Esophagus (tissue), 2 donors: Measurements from ENCODE around the gene SMAD1. TPM values are rescaled to one million over a fixed set of nuclear protein-coding genes. Genes with fewer than 3 reads are reported as not detected.
A peak's percentile ranks its signal among the peaks of the same experiment; 100 is the strongest.
"Not testable (repeated sequence)": the region's sequence is repeated elsewhere in the genome, so short reads cannot be mapped to it uniquely, and the experiment has no call there.

Experiments used
- H3K27ac ChIP-seq, 2 donors: one replicate each; pipeline ENCODE4 v1.5.1; 2013; ENCODE audit warnings: low read depth in 2 of 2, mild to moderate bottlenecking in 2 of 2, inconsistent platforms in 1 of 2, low read length in 1 of 2, moderate library complexity in 1 of 2
- H3K27me3 ChIP-seq, 2 donors: one replicate each; pipeline ENCODE4 v1.6.1; 2013; ENCODE audit warnings: low read length in 2 of 2, control low read depth in 1 of 2, mild to moderate bottlenecking in 1 of 2; ENCODE audit not compliant: insufficient read depth in 2 of 2, control insufficient read depth in 1 of 2
- H3K36me3 ChIP-seq, 2 donors: one replicate each; pipeline ENCODE4 v1.6.1; 2013; ENCODE audit warnings: low read length in 1 of 2; ENCODE audit not compliant: control insufficient read depth in 2 of 2, insufficient read depth in 2 of 2
- H3K4me1 ChIP-seq, 2 donors: one replicate each; pipeline ENCODE4 v1.6.1; 2013; ENCODE audit warnings: low read length in 1 of 2; ENCODE audit not compliant: control insufficient read depth in 2 of 2, insufficient read depth in 2 of 2
- H3K4me3 ChIP-seq, 2 donors: one replicate each; pipeline ENCODE4 v1.5.1; 2013; ENCODE audit warnings: low read length in 2 of 2, mild to moderate bottlenecking in 2 of 2, low read depth in 1 of 2, moderate library complexity in 1 of 2
- H3K9me3 ChIP-seq, 2 donors: one replicate each; pipeline ENCODE4 v1.6.1; 2013; ENCODE audit warnings: mild to moderate bottlenecking in 2 of 2, low read depth in 1 of 2, low read length in 1 of 2, moderate library complexity in 1 of 2; ENCODE audit not compliant: control insufficient read depth in 2 of 2, insufficient read depth in 1 of 2
- WGBS, 2 donors: extraction: QIAGEN DNeasy Blood & Tissue Kit; methylation state at CpG; one replicate each; pipeline ENCODE4 v1.1.7; 2013; 5-methylcytosine and 5-hydroxymethylcytosine counted together
- polyA plus RNA-seq, 2 donors: library from polyadenylated mRNA; stranded (reverse); fragments of 200-250 nt; gene quantifications; one replicate each; pipeline ENCODE4 v1.2.3, GENCODE V29; 2013
- donor health status: healthy with polysubstance abuse.
- donor health status: Bipolar disorder and iron deficiency.

SMAD1 gene
- polyA plus RNA-seq, 2 donors, result 2.3 to 9.8 TPM

DNA sequence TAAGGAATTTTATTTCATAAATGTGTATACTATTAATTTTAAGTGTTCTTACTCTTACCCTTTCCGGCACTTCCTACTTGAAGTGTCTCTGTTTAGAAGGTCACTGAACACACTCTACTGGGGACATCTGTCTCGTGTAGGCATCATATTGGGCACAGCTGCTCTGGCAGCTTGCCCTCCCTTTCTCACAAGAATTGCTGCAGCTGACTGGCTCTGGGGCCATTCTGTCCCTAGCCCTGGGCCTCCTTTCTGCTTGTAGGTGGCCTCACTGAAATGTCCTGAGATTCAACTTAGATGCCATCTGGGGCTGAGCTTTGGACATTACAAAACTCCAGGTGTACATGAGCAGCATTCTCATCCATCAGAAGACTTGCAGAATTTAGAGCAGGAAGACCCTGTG lies 49.6 kb downstream of the SMAD1 start:
- Histone ChIP-seq H3K36me3 (no peaks in the 10 kb centered on the region), H3K4me3 (no peak overlapping the region), H3K4me1 (no peaks in the 10 kb centered on the region), H3K27me3 (no peaks in the 10 kb centered on the region), H3K27ac (no peak overlapping the region), H3K9me3 (no peaks in the 10 kb centered on the region)
- 65 to 73% methylated on average over 2 of the region's 2 CpGs for WGBS, 2 donors

DNA sequence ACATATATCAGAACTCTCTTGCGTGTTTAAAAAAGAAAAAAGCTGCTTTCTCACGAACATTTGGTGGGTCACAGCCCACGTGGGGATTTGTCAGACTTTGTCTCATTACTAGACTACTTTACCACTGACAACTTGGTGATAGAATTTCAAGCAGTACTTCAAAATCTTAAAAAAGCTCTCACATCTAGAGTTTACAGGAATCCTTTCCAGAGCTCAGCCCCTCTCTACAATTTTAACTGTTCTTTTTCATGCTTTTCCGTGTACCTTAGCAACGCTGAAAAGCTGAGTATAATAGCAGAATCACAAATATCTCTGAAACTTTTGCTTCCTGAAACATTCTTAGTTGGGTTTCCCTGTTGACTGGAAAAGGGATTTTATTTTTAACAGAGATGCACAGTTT lies 50.2 kb downstream of the SMAD1 start:
- WGBS, 2 donors, result 80 to 86% methylated on average over 5 of the region's 5 CpGs
- Histone ChIP-seq H3K4me3 (no peak overlapping the region), H3K36me3 (no peaks in the 10 kb centered on the region), H3K4me1 (no peaks in the 10 kb centered on the region), H3K27me3 (no peaks in the 10 kb centered on the region), H3K9me3 (no peaks in the 10 kb centered on the region), H3K27ac (no peak overlapping the region)

DNA sequence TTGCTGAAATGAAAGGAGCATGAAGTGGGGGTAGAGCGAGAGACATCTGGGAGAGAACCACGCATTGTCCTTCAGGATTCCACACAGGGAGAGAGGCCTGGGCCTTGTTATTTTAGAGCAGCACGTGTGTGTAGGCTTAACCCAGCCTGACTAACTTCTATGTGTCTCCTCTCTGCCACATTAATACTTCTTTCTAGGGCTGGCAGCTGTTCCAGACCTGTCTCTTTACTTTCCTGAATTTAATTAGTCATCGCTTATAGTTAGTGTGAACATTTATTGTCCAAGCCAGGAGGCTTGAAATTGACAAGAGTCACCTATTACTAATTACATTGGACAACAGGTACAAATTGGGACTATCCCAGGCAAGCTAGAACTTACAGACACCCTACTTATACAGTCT lies 51.3 kb downstream of the SMAD1 start:
- 58 to 61% methylated on average over 4 of the region's 4 CpGs for WGBS, 2 donors
- Histone ChIP-seq H3K4me3 (no peak overlapping the region), H3K27ac (peak overlapping the region in 1 of 2 donors; percentile 41), H3K9me3 (no peaks in the 10 kb centered on the region), H3K27me3 (no peaks in the 10 kb centered on the region), H3K36me3 (no peaks in the 10 kb centered on the region), H3K4me1 (no peaks in the 10 kb centered on the region)

DNA sequence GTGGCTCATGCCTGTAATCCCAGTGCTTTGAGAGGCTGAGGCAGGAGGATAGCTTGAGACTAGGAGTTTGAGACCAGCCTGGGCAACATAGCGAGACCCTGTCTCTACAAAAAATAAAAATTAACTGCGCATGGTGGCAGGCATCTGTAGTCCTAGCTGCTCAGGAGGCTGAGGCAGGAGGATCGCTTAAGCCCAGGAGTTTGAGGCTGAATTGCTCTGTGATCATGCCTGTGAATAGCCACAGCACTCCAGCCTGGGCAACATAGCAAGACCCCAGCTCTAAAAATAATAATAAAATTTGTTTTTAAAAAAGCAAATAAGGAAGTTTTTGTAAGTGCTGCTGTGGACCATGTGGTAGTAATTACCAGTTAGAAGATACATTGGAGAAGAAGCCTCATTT lies 51.8 kb downstream of the SMAD1 start:
- not testable (repeated sequence) for H3K36me3 ChIP-seq, H3K4me1 ChIP-seq, H3K27ac ChIP-seq, H3K9me3 ChIP-seq, H3K4me3 ChIP-seq, H3K27me3 ChIP-seq
- WGBS, 2 donors, result 91 to 96% methylated on average over 3 of the region's 3 CpGs

DNA sequence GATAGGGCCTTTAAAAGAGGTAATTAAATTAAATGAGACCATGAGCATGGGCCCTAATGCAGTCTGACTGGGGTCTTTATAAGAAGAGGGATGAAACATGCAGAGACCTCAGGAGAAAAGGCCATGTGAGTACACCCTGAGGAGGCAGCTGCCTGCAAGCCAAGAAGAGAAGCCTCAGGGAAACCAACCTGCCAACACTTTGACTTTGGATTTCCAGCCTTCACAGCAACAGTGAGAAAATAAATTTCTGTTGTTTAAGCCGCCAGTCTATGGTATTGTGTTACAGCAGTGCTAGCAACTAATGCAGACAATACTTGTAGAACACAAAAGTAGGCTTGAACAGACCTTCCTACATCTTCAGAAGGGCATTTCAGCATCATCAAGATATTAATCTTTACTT lies 52.3 kb downstream of the SMAD1 start:
- Histone ChIP-seq H3K9me3 (no peaks in the 10 kb centered on the region), H3K27me3 (no peaks in the 10 kb centered on the region), H3K4me1 (no peaks in the 10 kb centered on the region), H3K36me3 (no peaks in the 10 kb centered on the region), H3K4me3 (no peak overlapping the region), H3K27ac (no peak overlapping the region)
- 85 to 88% methylated on average over 1 of the region's 1 CpG for WGBS, 2 donors

DNA sequence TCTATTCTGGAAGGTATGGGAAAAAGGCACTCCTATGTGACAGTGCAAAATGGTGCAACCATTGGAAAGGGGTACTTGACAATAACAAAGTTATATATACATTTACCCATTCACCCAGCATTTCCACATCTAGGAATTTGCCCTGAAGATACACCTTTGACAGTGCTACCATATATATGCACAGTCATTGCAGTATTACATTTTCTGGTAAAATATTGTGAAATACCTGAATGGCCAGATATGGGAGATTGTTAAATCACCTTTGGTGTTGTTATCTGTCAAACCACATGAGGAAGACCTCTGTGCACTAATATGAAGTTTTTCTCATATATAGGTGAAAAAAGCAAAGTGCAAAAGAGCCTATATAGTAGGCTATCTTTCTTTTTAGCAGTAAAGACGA lies 53.5 kb downstream of the SMAD1 start:
- Histone ChIP-seq H3K27ac (no peak overlapping the region), H3K9me3 (no peaks in the 10 kb centered on the region), H3K4me3 (no peak overlapping the region), H3K27me3 (no peaks in the 10 kb centered on the region), H3K4me1 (no peaks in the 10 kb centered on the region), H3K36me3 (peaks cover 0 to 2% of the 10 kb centered on the region in 2 donors)
- WGBS, 2 donors, result 86 to 96% methylated on average over 1 of the region's 1 CpG

DNA sequence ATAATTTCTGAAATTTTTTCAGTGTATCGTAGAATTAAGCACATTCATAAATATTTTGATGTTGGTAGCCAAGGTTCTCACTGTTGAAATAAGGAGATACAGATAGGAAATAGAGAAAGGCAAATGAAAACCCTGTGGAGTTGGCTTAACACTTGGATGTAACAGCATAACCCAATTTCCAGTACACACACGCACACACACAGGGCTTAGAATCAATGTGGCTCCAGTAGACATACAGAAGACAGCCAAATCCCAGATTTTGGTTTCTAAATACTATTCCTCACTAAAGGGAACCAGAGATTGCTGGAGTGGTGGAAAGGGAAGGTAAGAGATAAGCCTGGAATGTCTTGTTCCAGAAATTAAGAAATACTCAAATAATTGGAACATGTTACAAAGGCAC lies 54.4 kb downstream of the SMAD1 start:
- no peak overlapping the region for H3K4me3 ChIP-seq
- H3K9me3 ChIP-seq, result no peaks in the 10 kb centered on the region
- H3K4me1 ChIP-seq, result no peaks in the 10 kb centered on the region
- 89 to 91% methylated on average over 2 of the region's 2 CpGs for WGBS, 2 donors
- H3K36me3 ChIP-seq, result peaks cover 0 to 2% of the 10 kb centered on the region in 2 donors
- H3K27ac ChIP-seq, result no peak overlapping the region
- H3K27me3 ChIP-seq, result no peaks in the 10 kb centered on the region

DNA sequence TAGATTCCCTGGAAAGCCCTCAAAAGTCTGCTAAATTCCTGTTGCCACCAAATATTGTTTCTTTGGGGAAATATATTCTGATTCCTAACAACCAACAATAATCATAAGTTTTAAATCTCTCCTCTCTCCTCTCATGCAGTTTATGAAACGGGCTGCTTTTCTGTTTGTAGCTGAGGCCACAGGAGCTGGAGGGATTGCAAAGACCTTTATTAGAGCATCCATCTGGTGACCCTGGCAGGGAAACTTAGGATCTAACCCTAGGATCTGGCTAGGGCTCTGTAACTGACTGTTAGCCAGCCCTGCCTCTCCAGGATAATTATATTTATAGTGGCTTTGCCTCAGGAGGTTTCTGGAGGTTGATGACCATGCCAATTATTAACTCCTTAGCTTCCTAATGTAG lies 56.9 kb downstream of the SMAD1 start:
- Histone ChIP-seq H3K9me3 (no peaks in the 10 kb centered on the region), H3K4me1 (no peaks in the 10 kb centered on the region), H3K4me3 (no peak overlapping the region), H3K27me3 (no peaks in the 10 kb centered on the region), H3K27ac (no peak overlapping the region), H3K36me3 (peaks cover 0 to 2% of the 10 kb centered on the region in 2 donors)
- WGBS, 2 donors, result 56 to 65% methylated on average over 1 of the region's 1 CpG

DNA sequence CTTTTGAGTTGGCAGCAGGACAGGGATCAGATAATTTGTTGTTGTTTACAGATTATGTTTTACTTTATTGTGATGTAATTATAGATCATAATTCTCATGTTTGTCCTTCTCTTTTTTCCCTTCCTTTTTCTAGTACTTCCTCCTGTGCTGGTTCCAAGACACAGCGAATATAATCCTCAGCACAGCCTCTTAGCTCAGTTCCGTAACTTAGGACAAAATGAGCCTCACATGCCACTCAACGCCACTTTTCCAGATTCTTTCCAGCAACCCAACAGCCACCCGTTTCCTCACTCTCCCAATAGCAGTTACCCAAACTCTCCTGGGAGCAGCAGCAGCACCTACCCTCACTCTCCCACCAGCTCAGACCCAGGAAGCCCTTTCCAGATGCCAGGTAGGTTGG lies 58.0 kb downstream of the SMAD1 start:
- WGBS, 2 donors, result 75 to 77% methylated on average over 4 of the region's 4 CpGs
- Histone ChIP-seq H3K27me3 (no peaks in the 10 kb centered on the region), H3K36me3 (peaks cover 0 to 4% of the 10 kb centered on the region in 2 donors), H3K4me1 (no peaks in the 10 kb centered on the region), H3K4me3 (no peak overlapping the region), H3K9me3 (no peaks in the 10 kb centered on the region), H3K27ac (no peak overlapping the region)

DNA sequence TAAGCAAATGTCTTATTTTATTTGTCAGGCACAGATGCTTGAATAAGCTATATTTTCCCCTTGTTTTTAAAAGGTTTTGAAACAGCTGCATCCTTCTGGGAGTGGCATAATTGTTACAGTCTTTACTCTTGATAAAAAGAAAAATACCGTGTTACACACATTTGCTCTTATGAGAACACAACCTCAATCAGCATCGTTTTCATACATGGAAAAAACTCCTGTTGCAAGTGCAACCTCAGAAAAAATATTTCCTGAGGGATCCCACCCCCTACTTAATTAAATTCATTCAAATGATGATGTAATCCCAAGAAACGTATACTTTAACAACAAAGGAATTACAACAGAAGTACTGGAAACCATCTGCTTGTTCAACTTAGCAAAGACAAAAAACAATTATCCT lies 58.6 kb downstream of the SMAD1 start:
- no peaks in the 10 kb centered on the region for H3K4me1 ChIP-seq
- no peaks in the 10 kb centered on the region for H3K27me3 ChIP-seq
- H3K27ac ChIP-seq, result no peak overlapping the region
- H3K4me3 ChIP-seq, result no peak overlapping the region
- peaks cover 0 to 4% of the 10 kb centered on the region in 2 donors for H3K36me3 ChIP-seq
- 64 to 71% methylated on average over 3 of the region's 3 CpGs for WGBS, 2 donors
- H3K9me3 ChIP-seq, result no peaks in the 10 kb centered on the region
